MCF 10A (cell line): ENCODE measurements around the gene TSSK2. TPM values are rescaled to one million over a fixed set of nuclear protein-coding genes. Genes with fewer than 3 reads are reported as not detected.

Experiments
- BruUV-seq: library from RNA; stranded (reverse); fragments of 400-500 nt; replicated peaks from 2 replicates; lab custom pipeline; 2021; lab: Mats Ljungman, UMichigan
- CTCF ChIA-PET: fragments of 300-600 bp; sonication (Branson Sonifier 250); formaldehyde crosslinking; extraction: SDS; loops from one replicate; lab custom pipeline; 2021; ENCODE audit warnings: antibody characterized with exemption, inconsistent platforms; lab: Yijun Ruan, JAX
- POLR2A ChIA-PET: fragments of 300-600, 350-650 bp; sonication (Branson Sonifier 250); formaldehyde crosslinking; extraction: SDS; loops from one replicate; lab custom pipeline; 2020; ENCODE audit warnings: antibody characterized with exemption, inconsistent platforms; lab: Yijun Ruan, JAX
- DNase-seq: peaks from one replicate; pipeline ENCODE4 v3.0.0-alpha.2; 2018; ENCODE audit not compliant: unreplicated experiment
- H3K27ac Mint-ChIP-seq: one replicate; pipeline ENCODE4 v1.8.0; 2022; ENCODE audit warnings: mild to moderate bottlenecking, low read depth, mixed read lengths; ENCODE audit not compliant: unreplicated experiment
- H3K27me3 Mint-ChIP-seq: one replicate; pipeline ENCODE4 v1.8.0; 2022; ENCODE audit warnings: mixed read lengths; ENCODE audit not compliant: insufficient read depth, unreplicated experiment
- H3K36me3 Mint-ChIP-seq: one replicate; pipeline ENCODE4 v1.8.0; 2022; ENCODE audit warnings: mild to moderate bottlenecking, moderate library complexity, mixed read lengths; ENCODE audit not compliant: insufficient read depth, unreplicated experiment
- H3K4me1 Mint-ChIP-seq: one replicate; pipeline ENCODE4 v1.8.0; 2022; ENCODE audit warnings: mixed read lengths; ENCODE audit not compliant: insufficient read depth, unreplicated experiment
- H3K4me3 Mint-ChIP-seq: one replicate; pipeline ENCODE4 v1.8.0; 2022; ENCODE audit warnings: mild to moderate bottlenecking, moderate library complexity, mixed read lengths; ENCODE audit not compliant: unreplicated experiment
- H3K9me3 Mint-ChIP-seq: one replicate; pipeline ENCODE4 v1.8.0; 2022; ENCODE audit warnings: mixed read lengths; ENCODE audit not compliant: unreplicated experiment
- intact Hi-C: fragments of 100-400 bp; cut with micrococcal nuclease; formaldehyde crosslinking; loops from 2 replicates; pipeline ENCODE4 v1.14.1; 2022
- total RNA-seq: library from RNA; stranded (reverse); gene quantifications from 2 replicates; pipeline ENCODE4 v1.2.3, GENCODE V29; 2022
- TF ChIP-seq, protein P1 (sequence below): fragments of 200-600 bp; IDR thresholded peaks from one replicate; pipeline ENCODE4 v1.8.0; 2022; ENCODE audit warnings: antibody characterized with exemption, mild to moderate bottlenecking; ENCODE audit not compliant: unreplicated experiment

TSSK2 gene
- total RNA-seq, 1 experiment from 2014 or later = not detected

DNA sequence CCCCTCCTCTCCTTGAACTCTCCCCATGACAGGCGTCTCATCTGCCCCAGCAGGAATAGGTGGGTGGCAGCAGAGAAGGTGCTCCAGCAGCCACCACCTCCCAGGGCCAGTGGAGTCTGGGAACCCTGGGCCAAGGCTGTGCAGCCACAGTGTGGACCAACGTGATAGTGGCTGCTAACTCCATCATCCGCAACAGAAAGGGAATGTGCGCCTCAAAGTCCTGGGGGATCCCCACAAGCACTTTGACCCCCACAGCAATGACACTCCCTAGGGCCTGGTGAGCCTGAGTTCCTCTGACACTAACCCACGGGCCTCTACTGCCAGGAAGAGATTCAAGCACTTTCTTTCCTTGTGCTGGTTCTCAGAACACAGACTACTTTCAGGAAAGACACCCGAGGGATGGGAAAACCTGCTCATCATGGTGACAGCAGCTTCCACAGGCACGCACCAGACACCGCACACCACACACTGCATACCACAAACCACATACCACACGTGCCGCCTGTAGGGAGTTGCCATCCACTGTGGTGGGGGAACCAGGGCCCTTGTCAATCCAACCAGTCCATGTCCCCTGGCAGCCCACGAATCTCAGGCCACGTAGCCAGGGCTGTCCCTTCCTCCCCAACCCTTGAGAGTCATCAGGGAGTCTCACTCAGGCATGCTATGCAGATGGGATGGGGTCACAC lies 50.8 kb downstream of the TSSK2 start:
- intact Hi-C loops = no loop called here
- TF ChIP-seq, protein P1, sequence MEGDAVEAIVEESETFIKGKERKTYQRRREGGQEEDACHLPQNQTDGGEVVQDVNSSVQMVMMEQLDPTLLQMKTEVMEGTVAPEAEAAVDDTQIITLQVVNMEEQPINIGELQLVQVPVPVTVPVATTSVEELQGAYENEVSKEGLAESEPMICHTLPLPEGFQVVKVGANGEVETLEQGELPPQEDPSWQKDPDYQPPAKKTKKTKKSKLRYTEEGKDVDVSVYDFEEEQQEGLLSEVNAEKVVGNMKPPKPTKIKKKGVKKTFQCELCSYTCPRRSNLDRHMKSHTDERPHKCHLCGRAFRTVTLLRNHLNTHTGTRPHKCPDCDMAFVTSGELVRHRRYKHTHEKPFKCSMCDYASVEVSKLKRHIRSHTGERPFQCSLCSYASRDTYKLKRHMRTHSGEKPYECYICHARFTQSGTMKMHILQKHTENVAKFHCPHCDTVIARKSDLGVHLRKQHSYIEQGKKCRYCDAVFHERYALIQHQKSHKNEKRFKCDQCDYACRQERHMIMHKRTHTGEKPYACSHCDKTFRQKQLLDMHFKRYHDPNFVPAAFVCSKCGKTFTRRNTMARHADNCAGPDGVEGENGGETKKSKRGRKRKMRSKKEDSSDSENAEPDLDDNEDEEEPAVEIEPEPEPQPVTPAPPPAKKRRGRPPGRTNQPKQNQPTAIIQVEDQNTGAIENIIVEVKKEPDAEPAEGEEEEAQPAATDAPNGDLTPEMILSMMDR = no peak
- POLR2A ChIA-PET = no interaction called here
- DNase-seq = no peak
- Mint-ChIP-seq H3K4me3 (no peak overlapping the region), H3K27me3 (no peaks in the 10 kb centered on the region), H3K4me1 (peaks cover 9% of the 10 kb centered on the region), H3K36me3 (peaks cover 9% of the 10 kb centered on the region), H3K9me3 (no peaks in the 10 kb centered on the region), H3K27ac (no peak overlapping the region)
- BruUV-seq = no TSS peak
- CTCF ChIA-PET = interaction anchor here (0.6 to 1.8 kb wide), 3 partner anchors 15 to 448 kb away, joined by 3 read pairs; no protein-coding TSS in a partner anchor

Other genes starting within 250 kb of the TSSK2 start
- 1.6 and 1.7 TPM in 2 replicates for gene DGCR6, start 225.0 kb upstream of the TSSK2 start, total RNA-seq
- gene PRODH, start 195.0 kb upstream of the TSSK2 start, total RNA-seq = 6.0 and 8.4 TPM in 2 replicates
- gene DGCR2, start 8.9 kb upstream of the TSSK2 start, total RNA-seq = 41.2 and 50.1 TPM in 2 replicates
- gene ESS2, start 13.3 kb downstream of the TSSK2 start, total RNA-seq = 12.4 and 18.1 TPM in 2 replicates
- gene GSC2, start 19.0 kb downstream of the TSSK2 start, total RNA-seq = not detected in 2 replicates
- 41.0 and 53.9 TPM in 2 replicates for gene SLC25A1, start 47.4 kb downstream of the TSSK2 start, total RNA-seq
- 12.2 and 21.7 TPM in 2 replicates for gene CLTCL1, start 160.4 kb downstream of the TSSK2 start, total RNA-seq